GM19468 (cell line): ENCODE results near the gene COL4A4.

Experiments
- ATAC-seq: cut with Tn5 transposase; IDR thresholded peaks from one replicate; pipeline ENCODE4 v1.9.1; 2021; ENCODE audit warnings: mild to moderate bottlenecking, moderate library complexity, moderate number of reproducible peaks; ENCODE audit not compliant: unreplicated experiment; ENCODE audit errors: extremely low read depth

Gene COL4A4

GRCh38 chr2:227163485-227163997 is 464 bp downstream of the COL4A4 start:
- ATAC-seq: peak; percentile 50

DNA sequence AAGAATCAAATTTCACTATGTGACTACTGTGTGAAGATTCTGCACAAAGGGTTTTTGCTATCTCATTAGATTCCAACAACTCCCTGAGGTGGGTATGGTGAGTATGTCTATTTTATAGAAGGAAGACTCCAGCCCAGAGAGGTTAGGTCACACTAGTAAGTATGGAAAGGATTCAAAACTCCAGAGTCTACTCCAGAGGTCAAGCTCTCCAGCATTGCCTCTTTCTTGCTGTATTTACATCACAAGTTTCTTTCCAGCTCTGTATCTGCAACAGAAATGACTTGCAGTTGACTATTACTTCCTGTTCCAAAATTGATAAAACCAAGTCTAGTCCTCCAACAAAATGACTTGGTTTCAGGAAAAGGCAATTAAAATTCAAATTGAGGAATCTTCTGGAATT is 2.1 kb downstream of the COL4A4 start:
- ATAC-seq: no peak

- ATAC-seq: no peak
Measured at GRCh38 chr2:227160164-227160563, 3.8 kb downstream of the COL4A4 start.

DNA sequence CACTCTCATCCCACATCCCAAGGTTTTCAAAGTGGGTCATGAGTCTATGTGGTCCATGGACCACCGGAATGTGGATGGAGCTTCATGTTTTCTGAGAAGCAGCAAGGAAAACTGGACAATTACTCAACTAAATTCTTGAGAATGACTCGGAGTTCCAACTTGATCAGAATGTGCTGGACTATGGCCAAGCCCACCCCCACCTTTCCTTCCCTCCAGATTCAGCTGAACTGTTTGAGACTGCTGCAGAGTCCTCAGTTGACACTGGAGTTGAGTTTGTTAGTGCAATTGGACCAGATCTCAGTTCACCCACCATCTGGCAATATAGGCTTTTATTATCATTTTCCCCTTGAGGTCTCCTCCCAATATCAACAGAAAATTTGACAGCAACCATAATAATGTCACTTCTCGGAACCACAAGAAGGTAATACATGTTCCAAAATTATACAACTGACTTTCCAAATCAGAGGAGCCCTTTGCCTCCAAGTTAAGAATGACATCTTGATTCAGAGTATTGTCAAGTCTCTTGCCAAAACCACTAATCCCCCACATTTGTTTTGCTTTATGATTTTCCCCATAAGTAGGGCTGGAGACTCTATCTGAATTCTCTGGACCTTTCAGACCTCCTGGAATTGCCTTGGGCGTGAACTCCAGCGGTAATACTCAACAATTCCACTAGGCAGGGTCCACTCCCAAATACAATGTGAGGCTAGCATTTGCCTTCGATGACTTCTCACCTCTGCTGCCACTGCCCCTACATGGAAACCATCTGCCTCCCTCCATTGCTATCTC is 8.8 kb downstream of the COL4A4 start:
- ATAC-seq: no peak

DNA sequence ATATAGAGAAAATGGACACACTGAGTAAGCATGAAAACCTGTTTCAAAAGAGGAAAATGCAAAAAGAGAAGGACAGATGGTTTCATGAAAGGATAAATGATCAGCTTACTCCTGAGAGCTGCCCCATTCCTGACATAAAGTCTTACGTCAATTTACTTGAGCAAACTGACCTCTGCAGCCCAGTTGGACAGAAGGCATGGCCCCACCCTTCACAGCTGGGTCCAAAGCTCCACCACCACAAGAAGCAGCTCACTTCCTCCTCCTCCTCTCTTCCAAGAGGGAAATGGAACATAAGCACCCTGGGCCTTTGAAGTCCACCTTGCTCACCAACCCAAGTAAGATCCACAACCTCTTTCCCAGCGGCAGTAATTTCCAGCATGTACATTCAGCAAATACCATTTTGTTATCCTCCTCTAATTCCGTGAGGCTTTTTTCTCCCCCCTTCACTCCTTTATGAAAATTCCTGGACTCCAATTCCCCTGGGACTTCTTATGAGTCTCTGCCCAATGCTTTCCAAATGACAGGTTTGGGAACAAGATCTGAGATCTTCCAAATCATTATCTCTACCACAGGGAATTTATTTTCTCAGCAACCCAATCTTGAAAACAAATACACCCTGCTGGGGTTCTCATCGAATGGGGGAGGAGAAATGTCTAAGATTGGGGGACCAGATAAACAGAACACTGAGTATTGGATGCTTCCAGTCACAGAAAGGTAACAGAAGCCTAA is 10.1 kb downstream of the COL4A4 start:
- ATAC-seq: no peak

DNA sequence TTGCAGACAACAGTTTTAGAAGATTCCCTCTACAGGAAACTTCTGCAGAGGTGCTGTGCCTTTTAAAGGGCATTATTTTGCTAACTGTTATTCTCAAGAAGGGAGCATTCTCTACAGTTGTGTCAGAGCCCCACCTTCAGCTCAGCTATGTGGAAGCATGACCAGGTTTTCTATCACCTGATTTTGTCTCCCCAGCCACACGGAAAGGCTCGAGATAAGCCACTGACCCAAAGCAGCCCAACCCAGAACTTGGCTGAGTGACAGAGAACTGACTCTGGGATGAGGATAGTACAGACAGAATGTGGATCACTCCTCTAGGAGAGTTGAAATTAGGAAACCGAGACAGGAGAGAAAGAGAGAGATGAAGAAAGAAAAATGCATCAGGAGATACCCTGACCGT is 10.7 kb downstream of the COL4A4 start:
- ATAC-seq: no peak

DNA sequence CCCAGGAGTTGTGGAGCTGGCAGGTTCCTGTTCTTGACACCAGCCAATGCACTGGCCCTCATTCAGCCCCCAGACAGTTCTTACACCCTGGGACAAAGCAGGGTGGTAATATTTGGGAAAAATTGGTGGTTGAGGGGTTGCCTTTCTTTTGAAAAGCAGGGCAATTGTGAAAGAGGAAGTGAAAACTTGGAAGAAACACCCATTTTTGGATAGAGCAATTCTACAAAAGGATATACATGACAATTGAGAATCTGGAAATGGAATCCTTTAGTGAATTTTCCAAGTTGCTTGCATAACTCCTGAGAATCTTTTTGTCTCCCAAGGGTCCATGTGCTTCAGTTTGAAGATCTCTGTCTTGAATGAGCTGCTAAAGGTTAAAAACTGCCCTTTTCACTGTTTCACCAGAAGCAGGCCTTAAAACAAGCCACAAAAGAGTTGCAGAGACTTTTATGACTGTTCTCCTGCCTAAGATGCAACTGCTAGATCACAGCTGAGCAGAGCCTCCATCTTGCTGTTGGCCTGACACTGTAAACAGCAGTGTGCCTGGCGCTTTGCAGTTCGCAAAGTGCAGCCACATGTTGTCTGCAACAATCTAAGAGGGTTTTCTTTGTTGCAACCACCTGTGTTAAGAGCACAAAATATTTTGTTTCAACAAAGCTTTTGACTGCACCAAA is 11.8 kb downstream of the COL4A4 start:
- ATAC-seq: no peak

- ATAC-seq: no peak
Measured at GRCh38 chr2:227150222-227150936, 13.6 kb downstream of the COL4A4 start.

DNA sequence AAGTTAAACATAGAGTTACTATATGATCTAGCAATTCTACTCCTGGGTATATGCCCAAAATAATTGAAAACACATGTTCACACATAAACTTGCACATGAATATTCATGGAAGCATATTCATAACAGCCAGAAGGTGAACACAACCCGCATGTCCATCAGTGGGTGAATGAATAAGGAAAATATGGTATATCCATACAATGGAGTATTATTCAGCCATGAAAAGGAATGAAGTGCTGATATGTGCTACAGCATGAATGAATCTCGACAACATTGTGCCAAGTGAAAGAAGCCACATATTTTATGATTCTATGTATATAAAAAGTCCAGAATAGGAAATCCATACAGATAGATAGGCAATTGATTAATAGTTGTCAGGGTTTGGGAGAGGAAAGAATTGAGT is 15.9 kb downstream of the COL4A4 start:
- ATAC-seq: no peak

- ATAC-seq: no peak
Measured at GRCh38 chr2:227147023-227147422, 17.0 kb downstream of the COL4A4 start.

- ATAC-seq: no peak
Measured at GRCh38 chr2:227146456-227146855, 17.5 kb downstream of the COL4A4 start.

DNA sequence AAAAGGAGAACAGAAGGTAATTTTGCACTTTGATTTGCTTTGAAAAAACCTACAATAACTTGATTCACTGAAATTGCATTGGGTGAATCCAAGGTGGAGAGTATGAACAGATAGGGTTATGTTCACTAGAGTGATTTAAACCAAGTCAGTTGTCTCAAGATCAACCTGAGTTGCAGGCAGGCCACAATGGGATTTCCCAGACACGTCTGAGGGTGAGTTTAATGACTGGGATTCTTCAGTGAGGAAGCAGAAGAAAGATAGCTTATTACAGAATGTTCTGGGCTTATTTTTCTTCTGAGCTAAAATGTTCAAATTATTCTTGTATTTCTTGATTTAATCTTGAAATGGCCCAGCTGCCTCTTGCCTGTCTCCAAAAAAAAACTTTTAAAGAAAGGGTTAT is 20.1 kb downstream of the COL4A4 start:
- no peak for ATAC-seq

DNA sequence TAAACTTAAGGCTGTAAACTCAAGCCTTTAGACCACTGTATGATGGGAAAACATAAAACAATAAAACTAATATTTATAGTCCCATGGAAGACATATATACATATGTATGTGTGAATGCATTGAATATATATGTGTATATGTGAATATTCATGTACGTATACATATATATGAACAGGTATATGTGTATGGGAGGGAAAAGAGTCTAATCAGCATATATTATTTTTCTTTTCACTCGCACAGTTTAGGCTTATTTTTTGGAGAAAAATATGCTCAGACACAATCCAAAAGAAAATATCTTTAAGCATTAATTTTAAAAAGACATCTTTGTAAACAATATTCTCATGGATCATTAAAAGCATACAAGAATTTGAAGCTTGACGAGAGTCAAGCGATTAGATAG is 22.7 kb downstream of the COL4A4 start:
- no peak for ATAC-seq

GRCh38 chr2:227134591-227134990 is 29.4 kb downstream of the COL4A4 start:
- no peak for ATAC-seq

DNA sequence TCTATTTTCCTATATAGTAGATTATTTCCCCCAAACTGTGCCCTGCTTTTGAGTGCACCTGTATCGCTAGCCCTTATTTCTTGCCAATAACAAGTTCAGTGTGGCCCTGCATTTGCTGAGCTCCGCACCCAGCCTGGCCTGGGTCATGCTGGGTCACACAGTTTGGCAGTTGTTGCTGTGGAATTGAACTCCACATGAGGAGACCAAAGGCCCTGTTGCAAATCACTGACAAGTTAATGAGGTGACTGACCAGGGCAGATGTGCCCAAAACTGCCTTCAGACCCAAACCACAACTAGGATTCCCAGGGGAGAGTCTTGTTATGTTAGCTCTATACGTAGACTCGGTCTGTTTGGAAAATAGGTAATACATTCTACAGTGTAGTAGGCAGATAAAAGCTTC is 31.0 kb downstream of the COL4A4 start:
- ATAC-seq: no peak

DNA sequence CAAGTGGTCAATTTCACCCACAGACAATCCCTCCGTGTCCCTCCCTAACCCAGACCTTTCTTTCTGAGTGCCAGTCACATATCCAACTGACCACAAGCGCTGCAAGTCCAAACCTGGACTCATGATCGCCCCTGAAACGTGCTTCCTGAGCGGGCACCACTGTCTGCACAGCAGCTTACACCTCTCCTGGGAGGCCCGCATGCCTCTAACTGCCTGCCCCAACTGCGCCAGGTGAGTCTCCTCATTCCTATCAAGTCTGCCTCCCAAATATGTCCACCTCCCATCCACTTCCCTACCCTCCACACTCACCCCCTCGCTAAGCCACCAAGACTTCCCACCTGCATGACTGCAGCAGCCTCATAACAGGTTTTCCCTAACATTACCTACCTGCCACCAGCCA is 33.4 kb downstream of the COL4A4 start:
- no peak for ATAC-seq

DNA sequence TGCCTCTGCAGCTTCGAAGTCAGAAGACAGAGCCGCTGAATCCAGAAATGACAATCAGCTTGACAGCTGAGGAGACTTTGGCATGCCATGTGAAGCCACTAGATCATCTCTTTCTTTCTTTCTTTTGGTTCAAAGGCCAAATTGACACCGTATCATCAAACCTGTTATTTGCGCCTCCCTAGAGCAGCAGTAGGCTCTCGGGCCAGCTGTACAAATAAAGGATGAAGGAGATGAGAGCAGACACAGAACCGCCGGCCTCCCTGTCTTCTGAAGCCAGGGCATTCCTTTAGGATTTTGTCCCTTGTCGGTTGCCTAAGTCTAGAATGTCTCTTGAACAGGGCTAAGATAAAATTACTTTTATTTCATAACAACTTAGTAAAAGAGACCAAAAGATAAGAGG is 36.8 kb downstream of the COL4A4 start:
- no peak for ATAC-seq

GRCh38 chr2:227125506-227125905 is 38.5 kb downstream of the COL4A4 start:
- ATAC-seq: no peak

GRCh38 chr2:227124811-227125210 is 39.2 kb downstream of the COL4A4 start:
- no peak for ATAC-seq

GRCh38 chr2:227123697-227124096 is 40.3 kb downstream of the COL4A4 start:
- no peak for ATAC-seq
